GM12878 (cell line): Measurements from ENCODE around the gene PHF14. TPM values are rescaled to one million over a fixed set of nuclear protein-coding genes. Genes with fewer than 3 reads are reported as not detected.

Experiments used
- BRCA1 ChIP-seq: IDR thresholded peaks from 2 replicates; pipeline ENCODE4 v1.6.1; 2011; ENCODE audit warnings: low read depth, low read length, improper control_type of control experiment
- CHD1 ChIP-seq: IDR thresholded peaks from 2 replicates; pipeline ENCODE4 v1.6.1; 2012; ENCODE audit warnings: low read depth, low read length, improper control_type of control experiment
- EED ChIP-seq: sonication (generic); IDR thresholded peaks from 2 replicates; pipeline ENCODE4 v1.6.1; 2016; ENCODE audit warnings: antibody characterized with exemption, low read depth
- EP300 ChIP-seq, 2 experiments: fragments of 150-350 bp in 1 of 2; IDR thresholded peaks; 2 replicates each; pipeline ENCODE4 v1.6.1; 2011 to 2012; ENCODE audit warnings: low read depth in 2 of 2, low read length in 2 of 2, borderline replicate concordance in 1 of 2, improper control_type of control experiment in 1 of 2, inconsistent platforms in 1 of 2; ENCODE audit not compliant: control insufficient read depth in 1 of 2
- ETV6 ChIP-seq, 2 experiments: fragments of 450-650 bp in 1 of 2; IDR thresholded peaks in 1 of 2; conservative IDR thresholded peaks in 1 of 2; 2 replicates each; pipeline ENCODE4 v1.6.1; 2014; ENCODE audit warnings: antibody characterized with exemption in 1 of 2, borderline replicate concordance in 1 of 2, low read depth in 1 of 2, mild to moderate bottlenecking in 1 of 2, moderate library complexity in 1 of 2
- FOS ChIP-seq: IDR thresholded peaks from 3 replicates; pipeline ENCODE4 v1.6.1; 2011; ENCODE audit warnings: borderline replicate concordance; ENCODE audit not compliant: insufficient read length; ENCODE audit errors: extremely low read depth
- IRF4 ChIP-seq: IDR thresholded peaks from 2 replicates; pipeline ENCODE4 v1.6.1; 2011; ENCODE audit warnings: low read depth, low read length
- PAX8 ChIP-seq: fragments of 450-650 bp; IDR thresholded peaks from 2 replicates; pipeline ENCODE4 v1.6.1; 2017; ENCODE audit warnings: mild to moderate bottlenecking, moderate library complexity
- SREBF2 ChIP-seq: IDR thresholded peaks from 2 replicates; pipeline ENCODE4 v1.6.1; 2012; ENCODE audit warnings: mild to moderate bottlenecking, low read length
- TBL1XR1 ChIP-seq: IDR thresholded peaks from 2 replicates; pipeline ENCODE4 v1.6.1; 2012; ENCODE audit warnings: low read depth, low read length, improper control_type of control experiment
- WRNIP1 ChIP-seq: IDR thresholded peaks from 2 replicates; pipeline ENCODE4 v1.6.1; 2011; ENCODE audit warnings: low read depth, low read length, improper control_type of control experiment, borderline replicate concordance
- polyA plus RNA-seq, 11 experiments: library from polyadenylated mRNA; depleted of rRNA in 4 of 11; unstranded in 6 of 11; stranded (reverse) in 5 of 11; fragments of >200 nt; fragmentation: Nextera tagmentation in 4 of 11; fragmentation: Illumina TruSeq in 1 of 11; extraction: Ambion mirVana in 4 of 11; extraction: Trizol in 1 of 11; gene quantifications; 1 replicate in 1 of 11; 2 replicates in 10 of 11; pipeline versions ENCODE4 v1.2.1 to v1.2.3, GENCODE V29; 2011 to 2016; ENCODE audit warnings: inconsistent platforms in 2 of 11, missing spikeins in 2 of 11, low read depth in 1 of 11
- total RNA-seq, 4 experiments: library from RNA; depleted of rRNA in 3 of 4; stranded (reverse); fragments of >200 nt in 3 of 4; fragmentation: Illumina TruSeq in 1 of 4; extraction: Trizol in 1 of 4; gene quantifications; 2 replicates each; pipeline versions ENCODE4 v1.2.1 to v1.2.3, GENCODE V29; 2013 to 2021
- TF ChIP-seq, protein P1 (sequence below): fragments of 450-650 bp; IDR thresholded peaks from 2 replicates; pipeline ENCODE4 v1.6.1; 2016; ENCODE audit warnings: mild to moderate bottlenecking, moderate library complexity, borderline replicate concordance
- TF ChIP-seq, protein P2 (sequence below): fragments of 450-650 bp; IDR thresholded peaks from 2 replicates; pipeline ENCODE4 v1.6.1; 2017; ENCODE audit warnings: mild to moderate bottlenecking, moderate library complexity
- TF ChIP-seq, protein P3 (sequence below): IDR thresholded peaks from 2 replicates; pipeline ENCODE4 v1.6.1; 2012; ENCODE audit warnings: low read length, inconsistent platforms

PHF14 gene
- total and polyA plus RNA-seq, 10 of the 15 experiments (the other 5 are each of a cell fraction or from before 2014, with no cell fraction given): 21.3 to 47.1 (median 29.9) TPM

DNA sequence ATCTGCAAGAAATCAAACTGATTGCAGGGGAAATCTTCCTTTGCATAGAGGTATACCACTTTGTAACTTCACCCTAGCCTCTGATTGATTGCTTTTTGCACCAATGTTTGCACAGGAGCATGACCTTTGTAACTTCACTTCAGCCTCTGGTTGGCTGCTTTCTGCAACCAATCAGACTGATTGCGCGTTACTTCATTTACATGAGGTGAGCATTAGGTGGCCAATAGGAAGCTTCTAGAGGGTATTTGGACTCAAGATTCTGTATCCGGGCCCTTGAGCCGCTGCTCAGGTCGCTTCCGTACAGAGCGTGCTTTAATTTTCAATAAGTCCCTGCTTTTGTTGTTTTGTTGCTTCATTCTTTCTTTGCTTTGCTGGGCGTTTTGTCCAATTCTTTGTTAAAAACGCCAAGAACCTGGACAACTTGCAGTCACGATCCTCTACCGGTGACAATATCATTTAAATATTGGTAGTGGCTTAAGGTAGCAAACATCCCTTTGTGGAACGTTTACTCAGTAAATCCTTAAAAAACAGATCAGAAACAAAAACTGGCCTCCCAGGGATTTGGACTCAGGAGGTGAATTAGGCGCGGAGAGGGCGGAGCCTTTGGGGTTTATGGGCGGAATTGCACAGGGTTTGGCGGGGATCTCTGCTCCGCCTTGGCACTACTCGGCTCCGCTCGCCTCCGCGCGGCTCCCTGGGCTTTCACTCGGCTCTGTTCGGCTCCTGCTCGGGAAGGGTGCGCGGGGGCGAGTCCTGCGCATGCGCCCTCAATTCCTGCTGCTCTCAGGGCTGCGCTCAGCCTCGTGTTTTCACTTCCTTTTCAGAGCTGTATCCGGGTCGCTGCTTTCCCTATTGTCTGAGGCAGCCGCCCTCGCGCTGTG lies at the start of gene PHF14 (continued):
- TF ChIP-seq, protein P1, sequence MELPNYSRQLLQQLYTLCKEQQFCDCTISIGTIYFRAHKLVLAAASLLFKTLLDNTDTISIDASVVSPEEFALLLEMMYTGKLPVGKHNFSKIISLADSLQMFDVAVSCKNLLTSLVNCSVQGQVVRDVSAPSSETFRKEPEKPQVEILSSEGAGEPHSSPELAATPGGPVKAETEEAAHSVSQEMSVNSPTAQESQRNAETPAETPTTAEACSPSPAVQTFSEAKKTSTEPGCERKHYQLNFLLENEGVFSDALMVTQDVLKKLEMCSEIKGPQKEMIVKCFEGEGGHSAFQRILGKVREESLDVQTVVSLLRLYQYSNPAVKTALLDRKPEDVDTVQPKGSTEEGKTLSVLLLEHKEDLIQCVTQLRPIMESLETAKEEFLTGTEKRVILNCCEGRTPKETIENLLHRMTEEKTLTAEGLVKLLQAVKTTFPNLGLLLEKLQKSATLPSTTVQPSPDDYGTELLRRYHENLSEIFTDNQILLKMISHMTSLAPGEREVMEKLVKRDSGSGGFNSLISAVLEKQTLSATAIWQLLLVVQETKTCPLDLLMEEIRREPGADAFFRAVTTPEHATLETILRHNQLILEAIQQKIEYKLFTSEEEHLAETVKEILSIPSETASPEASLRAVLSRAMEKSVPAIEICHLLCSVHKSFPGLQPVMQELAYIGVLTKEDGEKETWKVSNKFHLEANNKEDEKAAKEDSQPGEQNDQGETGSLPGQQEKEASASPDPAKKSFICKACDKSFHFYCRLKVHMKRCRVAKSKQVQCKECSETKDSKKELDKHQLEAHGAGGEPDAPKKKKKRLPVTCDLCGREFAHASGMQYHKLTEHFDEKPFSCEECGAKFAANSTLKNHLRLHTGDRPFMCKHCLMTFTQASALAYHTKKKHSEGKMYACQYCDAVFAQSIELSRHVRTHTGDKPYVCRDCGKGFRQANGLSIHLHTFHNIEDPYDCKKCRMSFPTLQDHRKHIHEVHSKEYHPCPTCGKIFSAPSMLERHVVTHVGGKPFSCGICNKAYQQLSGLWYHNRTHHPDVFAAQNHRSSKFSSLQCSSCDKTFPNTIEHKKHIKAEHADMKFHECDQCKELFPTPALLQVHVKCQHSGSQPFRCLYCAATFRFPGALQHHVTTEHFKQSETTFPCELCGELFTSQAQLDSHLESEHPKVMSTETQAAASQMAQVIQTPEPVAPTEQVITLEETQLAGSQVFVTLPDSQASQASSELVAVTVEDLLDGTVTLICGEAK: no peak
- TF ChIP-seq EED (no peak), CHD1 (no peak), BRCA1 (no peak), TBL1XR1 (no peak), SREBF2 (no peak), PAX8 (no peak), ETV6 (conservative IDR thresholded peaks at IDR 0.05 in 1 of 2, IDR thresholded peaks at IDR 0.05 in 1 of 2; ENCODE audit: borderline replicate concordance in 1 of 2, low read depth in 1 of 2) (no peak), WRNIP1 (no peak), EP300 (IDR thresholded peaks at IDR 0.05; ENCODE audit: borderline replicate concordance in 1 of 2, control insufficient read depth in 1 of 2, low read depth in 2 of 2, low read length in 2 of 2) (no peak), IRF4 (no peak), FOS (peak; percentile 28)
- TF ChIP-seq, protein P2, sequence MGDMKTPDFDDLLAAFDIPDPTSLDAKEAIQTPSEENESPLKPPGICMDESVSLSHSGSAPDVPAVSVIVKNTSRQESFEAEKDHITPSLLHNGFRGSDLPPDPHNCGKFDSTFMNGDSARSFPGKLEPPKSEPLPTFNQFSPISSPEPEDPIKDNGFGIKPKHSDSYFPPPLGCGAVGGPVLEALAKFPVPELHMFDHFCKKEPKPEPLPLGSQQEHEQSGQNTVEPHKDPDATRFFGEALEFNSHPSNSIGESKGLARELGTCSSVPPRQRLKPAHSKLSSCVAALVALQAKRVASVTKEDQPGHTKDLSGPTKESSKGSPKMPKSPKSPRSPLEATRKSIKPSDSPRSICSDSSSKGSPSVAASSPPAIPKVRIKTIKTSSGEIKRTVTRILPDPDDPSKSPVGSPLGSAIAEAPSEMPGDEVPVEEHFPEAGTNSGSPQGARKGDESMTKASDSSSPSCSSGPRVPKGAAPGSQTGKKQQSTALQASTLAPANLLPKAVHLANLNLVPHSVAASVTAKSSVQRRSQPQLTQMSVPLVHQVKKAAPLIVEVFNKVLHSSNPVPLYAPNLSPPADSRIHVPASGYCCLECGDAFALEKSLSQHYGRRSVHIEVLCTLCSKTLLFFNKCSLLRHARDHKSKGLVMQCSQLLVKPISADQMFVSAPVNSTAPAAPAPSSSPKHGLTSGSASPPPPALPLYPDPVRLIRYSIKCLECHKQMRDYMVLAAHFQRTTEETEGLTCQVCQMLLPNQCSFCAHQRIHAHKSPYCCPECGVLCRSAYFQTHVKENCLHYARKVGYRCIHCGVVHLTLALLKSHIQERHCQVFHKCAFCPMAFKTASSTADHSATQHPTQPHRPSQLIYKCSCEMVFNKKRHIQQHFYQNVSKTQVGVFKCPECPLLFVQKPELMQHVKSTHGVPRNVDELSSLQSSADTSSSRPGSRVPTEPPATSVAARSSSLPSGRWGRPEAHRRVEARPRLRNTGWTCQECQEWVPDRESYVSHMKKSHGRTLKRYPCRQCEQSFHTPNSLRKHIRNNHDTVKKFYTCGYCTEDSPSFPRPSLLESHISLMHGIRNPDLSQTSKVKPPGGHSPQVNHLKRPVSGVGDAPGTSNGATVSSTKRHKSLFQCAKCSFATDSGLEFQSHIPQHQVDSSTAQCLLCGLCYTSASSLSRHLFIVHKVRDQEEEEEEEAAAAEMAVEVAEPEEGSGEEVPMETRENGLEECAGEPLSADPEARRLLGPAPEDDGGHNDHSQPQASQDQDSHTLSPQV: no peak
- TF ChIP-seq, protein P3, sequence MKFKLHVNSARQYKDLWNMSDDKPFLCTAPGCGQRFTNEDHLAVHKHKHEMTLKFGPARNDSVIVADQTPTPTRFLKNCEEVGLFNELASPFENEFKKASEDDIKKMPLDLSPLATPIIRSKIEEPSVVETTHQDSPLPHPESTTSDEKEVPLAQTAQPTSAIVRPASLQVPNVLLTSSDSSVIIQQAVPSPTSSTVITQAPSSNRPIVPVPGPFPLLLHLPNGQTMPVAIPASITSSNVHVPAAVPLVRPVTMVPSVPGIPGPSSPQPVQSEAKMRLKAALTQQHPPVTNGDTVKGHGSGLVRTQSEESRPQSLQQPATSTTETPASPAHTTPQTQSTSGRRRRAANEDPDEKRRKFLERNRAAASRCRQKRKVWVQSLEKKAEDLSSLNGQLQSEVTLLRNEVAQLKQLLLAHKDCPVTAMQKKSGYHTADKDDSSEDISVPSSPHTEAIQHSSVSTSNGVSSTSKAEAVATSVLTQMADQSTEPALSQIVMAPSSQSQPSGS: peak; percentile 62
